OCI-M2 (cell line): ENCODE measurements around the gene PTPN18.
A peak's percentile ranks its signal among the peaks of the same experiment; 100 is the strongest.

Experiments
- DNase-seq: peaks from one replicate; lab custom pipeline; 2025; ENCODE audit not compliant: unreplicated experiment; lab: John Stamatoyannopoulos, UW

PTPN18 gene

DNA sequence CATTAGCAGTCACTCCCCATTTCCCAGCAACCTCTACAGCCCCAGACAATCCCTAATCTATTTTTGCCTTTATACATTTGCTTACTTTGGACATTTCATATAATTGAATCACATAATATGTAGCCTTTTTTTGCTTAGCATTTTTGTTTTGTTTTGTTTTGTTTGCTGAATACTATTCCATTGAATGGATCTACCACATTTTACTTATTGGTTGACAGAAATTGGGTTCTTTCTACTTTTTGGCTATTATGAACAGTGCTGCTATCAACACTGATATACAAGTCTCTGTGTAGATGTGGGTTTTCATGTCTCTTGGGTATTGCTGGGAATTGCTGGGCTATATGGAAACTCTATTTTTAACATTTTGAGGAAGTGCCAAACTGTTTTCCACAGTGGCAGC, 7.6 kb downstream of the PTPN18 start:
- no peak for DNase-seq

DNA sequence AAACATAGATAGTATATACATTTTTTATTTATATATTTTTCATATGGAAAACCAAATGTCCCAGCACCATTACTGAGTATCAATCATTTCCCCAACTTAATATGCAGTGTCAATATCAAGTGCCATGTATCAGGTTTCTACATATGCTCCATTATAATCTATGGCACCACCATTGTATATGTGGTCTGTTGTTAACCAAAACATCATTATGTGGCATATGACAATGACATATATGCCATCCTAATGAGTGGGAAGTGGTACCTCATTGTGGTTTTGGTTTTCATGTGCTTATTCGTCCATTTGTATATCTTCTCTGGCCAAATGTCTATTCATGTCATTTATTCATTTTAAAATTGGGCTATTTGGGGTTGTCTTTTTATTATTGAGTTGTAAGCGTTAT, 9.2 kb downstream of the PTPN18 start:
- DNase-seq, result no peak

DNA sequence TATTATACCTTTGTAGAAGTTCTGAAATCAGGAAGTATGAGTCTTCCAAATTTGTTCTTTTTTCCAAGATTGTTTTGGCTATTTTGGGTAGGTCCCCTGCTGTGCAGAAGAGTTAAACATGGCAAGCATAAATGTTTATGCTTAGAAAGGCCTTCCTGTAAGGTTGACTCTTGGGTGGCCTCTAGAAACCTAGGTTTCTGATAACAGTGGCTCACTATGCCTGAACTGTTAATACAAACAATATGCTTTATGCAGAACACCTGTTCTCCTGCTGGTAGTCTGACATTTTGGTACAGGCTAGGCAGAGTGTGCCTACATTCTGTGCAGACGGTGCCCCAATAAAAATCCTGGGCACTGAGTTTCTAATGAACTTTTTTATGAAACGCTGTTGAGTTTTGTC, 10.1 kb downstream of the PTPN18 start:
- DNase-seq, result no peak

DNA sequence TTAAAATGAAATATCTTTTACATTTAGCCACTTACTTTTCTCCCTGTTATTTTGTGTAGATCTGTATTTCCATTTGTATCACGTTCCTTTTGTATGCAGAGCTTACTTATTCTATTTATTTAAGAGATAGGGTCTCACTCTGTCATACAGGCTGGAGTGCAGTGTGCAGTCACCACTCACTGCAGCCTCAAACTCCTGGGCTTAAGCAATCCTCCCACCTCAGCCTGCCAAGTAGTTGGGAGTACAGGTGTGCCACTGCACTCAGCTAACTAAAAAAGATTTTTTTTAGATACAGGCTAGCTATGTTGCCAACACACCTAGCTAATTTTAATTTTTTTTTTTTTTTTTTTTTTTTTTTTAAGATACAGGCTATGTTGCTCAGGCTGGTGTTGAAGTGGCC, 10.9 kb downstream of the PTPN18 start:
- DNase-seq, result no peak

DNA sequence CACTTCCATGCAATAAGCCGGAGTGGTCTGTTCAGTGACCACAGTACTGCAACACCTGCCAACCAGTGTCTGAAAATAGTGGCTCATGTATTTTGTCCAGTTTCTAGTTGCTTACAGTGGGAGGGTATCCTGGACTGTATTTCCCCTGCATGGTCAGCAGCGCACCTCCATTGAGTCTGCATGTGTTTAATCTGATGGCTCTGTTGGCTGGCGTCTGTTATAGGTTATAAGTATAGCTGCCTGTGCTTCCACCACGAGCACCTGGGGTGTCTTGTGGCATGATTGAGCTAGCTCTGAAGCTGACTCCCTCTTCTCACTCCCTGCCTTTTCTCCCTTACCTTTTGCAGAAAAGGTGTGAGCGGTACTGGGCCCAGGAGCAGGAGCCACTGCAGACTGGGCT, 12.9 kb downstream of the PTPN18 start:
- no peak for DNase-seq

DNA sequence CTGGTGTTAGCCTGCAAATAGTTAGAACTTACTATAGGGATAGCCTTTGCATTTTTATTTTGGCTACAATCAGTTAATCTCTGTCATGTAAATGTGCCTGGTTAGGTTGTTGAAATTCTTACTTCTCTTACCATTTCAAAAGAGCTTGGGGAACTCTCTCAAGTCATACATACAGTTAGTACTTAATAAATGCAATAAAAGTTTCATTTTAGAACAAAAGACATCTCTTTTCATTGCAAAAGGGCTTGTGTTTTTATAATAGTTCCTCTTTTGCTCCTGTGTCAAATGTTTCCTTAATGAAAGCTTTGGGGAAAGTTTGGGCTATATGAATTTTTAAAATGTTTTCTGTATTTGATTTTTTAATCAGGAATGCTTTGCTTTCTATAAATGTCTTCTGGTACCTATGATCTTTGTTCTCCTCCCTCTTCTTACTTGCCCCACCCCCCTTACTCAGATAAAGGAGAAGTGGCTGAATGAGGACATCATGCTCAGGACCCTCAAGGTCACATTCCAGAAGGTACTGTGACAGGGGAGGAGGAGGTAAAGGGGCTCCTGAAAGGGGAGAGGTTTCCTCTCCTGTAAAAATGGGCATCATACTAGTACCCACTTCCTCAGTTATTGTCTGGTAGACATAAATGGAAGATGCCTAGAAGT, 13.6 kb downstream of the PTPN18 start:
- DNase-seq, result no peak

DNA sequence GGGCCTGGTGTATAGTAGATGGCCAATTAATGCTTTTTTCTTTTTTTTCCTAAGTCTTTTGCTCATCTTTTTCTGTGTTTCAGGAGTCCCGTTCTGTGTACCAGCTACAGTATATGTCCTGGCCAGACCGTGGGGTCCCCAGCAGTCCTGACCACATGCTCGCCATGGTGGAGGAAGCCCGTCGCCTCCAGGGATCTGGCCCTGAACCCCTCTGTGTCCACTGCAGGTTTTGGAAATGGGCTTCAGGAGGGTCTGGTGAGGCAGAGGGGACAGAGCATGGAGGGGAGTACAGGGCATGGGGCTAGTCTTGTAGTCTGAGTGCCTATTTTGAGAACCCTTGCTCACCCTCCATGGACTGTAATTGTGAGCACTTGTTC, 14.1 kb downstream of the PTPN18 start:
- DNase-seq, result no peak

DNA sequence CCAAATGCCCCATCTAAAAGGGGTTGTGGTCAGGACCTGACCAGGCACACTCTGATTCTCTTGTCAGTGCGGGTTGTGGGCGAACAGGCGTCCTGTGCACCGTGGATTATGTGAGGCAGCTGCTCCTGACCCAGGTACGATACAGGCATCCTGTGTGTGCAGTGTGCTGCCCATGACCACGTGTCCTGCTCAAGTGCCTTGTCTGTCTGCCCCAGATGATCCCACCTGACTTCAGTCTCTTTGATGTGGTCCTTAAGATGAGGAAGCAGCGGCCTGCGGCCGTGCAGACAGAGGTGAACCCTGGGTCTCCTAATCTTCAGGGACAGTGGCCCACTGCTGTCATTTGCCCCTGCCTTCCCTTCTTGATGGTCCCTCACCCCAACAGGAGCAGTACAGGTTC, 14.6 kb downstream of the PTPN18 start:
- no peak for DNase-seq

DNA sequence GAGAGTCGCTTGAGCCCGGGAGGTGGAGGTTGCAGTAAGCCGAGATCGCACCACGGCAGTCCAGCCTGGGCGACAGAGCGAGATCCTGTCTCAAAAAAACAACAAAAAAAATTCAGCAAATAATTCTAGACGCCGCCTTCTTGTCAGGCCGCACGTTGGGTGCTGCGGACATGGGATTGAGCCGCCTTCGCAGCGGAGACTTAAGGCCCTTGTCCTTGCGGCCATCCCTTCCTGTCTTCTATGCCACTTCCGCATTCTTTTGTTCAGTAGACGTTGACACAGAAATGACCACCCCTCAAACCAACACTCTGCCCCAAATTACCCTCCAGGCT, 15.8 kb downstream of the PTPN18 start:
- no peak for DNase-seq

DNA sequence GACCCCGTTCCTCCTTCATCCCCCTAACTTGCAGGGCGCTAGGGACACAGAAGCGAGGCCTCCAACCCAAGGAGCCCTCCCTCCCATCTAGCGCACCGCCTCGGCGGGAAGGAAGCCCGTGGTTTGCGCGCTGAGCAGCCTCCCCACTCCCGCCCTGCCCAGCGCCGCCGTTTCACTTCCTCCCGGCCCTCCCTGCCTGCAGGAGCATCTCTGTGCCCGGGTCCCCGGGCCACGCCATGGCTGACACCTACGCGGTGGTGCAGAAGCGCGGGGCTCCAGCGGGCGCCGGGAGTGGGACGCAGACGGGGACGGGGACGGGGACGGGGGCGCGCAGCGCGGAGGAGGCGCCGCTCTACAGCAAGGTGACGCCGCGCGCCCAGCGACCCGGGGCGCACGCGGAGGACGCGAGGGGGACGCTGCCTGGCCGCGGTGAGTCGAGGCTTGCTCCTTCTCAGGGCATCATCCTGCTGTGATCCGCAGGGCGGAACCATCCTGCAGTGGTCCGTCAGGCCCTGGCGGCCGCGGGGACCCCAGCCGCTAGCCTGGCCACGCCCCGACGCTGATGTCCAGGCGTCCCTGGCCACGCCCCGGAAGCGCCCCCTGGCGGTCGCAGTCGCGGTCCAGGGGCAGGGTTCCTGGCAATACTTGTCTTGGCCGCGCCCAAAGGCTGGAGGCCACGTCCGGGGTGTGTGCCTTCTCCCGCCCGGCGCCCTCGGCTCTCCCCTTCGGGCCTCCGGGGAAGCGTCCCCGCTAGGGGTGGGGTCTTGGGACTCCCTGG, 16.4 kb downstream of the PTPN18 start:
- DNase-seq, result peak; percentile 34

DNA sequence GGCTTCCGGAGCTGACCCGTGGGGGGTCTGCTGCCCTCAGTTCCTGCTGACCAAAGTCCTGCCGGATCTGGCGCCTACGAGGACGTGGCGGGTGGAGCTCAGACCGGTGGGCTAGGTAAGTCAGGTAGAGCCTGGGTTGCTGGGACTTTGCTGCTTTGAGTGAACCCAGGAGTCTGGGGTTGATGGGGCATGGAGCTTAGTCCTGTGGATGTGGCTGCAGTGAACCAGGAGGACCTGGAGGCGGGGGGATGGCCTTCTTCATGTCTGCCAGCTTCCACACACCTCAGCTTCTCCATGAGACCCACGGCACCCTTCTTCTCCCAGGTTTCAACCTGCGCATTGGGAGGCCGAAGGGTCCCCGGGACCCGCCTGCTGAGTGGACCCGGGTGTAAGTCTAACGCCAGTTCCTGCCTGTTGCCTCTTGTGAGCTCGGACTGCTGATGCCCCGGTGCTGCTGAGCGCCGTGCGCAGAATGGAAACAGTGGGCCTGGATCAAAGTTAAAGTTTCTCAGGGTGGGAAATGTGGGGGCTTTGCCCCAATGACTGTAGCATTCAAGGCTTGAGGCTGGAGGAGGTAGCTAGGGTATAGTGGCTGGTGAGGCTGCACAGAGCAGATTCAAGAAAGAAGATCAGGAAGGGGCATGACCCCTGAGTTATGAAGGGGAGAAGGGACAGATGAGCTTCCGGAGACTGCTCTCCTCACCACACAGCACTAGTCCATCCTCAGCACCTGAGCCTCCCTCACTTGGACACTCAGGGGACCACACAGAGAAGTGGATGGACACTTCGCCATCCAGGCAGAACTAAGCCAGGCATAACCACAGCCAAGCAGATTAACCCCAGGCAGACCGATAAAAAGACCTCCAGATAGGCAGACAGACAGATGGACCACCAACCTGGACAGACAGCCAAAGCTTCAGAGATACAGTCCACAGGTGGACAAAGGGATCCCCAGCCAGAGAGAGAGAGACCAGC, 17.3 kb downstream of the PTPN18 start:
- no peak for DNase-seq

DNA sequence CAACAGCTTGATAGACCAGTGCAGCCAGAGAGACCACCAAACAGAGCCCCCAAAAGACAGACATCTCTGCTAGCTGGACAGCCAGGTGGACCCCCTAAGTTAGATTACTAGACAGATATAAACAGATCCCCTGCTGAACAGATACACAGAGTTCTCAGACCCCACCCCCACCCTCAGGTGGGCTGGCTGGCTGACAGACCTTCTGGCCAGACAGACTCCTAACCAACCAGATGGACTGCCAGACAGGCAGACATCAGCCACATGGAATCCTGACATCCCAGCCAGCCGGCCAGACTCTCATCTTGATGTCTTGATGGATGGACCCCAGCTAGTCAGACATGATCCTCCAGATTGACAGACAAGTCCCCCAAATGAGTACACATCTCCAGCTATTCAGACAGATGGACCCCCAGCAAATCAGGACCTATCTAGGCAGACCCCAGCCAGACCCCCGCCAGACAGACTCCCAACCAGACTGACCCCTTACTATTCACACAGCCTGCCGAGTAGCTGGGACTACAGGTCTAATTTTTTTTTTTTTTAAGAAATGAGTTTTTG, 18.0 kb downstream of the PTPN18 start:
- DNase-seq, result no peak

DNA sequence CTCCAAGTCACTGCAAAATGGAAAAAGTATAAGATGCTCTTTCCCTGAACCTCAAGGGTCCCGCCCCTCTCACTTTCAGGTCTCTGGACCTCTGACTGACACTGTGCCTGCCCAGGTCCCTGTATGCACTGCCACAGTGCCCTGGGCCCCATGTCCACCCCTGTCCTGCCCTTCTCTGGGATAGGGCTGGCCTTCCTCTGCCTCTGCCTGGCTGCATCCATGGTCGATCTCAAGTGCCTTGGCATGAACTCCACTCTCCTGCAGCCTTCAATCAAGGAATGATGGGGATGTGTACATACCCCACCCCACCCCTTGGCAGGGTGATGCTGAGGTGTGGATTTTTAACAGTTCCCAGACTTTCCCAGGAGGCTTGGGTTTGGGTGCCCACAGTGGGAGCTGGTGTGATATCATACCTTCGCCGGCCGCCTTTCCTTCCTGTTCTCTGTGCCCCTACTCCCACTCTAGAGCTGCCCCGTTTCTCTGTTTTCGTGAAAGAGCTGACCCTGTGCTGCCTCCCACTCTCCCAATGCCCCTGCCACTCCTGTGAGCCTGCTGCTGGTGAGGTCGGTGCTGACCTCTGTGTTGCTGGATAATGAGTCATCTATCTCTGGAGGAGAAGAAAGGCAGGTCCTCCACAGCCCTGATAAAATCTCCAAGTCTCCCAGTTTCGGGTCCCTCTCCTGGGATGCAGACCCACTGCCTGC, 18.9 kb downstream of the PTPN18 start:
- DNase-seq, result no peak

DNA sequence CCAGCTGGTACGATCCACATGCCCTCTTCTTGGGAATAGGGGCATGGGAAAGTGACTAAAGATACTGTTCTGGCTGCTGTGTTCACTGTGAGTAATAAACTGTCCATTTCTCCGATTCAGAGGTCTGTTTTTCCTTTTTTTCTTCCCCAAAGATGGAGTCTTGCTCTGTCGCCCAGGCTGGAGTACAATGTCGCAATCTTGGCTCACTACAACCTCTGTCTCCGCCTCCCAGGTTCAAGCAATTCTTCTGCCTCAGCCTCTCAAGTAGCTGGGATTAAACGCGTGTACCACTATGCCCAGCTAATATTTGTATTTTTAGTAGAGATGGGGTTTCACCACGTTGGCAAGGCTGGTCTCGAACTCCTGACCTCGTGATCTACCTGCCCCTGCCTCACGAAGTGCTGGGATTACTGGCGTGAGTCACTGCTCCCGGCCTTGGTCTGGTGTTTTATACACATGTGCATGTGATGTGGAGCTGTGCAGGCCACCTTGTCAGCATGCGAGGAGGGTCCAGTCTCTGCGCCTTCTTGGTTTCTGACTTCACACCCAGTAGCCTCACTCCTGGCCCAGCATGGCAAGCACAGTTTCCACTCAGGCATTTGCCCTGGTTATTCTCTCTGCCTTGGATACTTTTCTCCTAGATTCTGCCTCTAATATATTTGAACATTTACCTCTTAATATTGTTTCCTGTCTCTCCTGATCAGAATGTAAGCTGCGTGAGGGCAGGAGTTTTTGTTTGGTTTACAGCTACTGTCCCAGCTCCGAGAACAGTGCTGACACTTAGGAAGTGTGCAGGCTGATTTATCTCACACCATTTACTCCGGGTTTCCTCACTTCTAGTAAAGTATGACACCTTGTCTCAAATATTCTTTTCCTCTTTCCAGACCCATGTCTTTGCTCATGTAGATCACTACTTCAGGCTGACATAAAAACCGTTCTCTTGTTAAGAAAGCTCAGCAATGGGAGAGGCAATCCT, 19.7 kb downstream of the PTPN18 start:
- DNase-seq, result no peak

DNA sequence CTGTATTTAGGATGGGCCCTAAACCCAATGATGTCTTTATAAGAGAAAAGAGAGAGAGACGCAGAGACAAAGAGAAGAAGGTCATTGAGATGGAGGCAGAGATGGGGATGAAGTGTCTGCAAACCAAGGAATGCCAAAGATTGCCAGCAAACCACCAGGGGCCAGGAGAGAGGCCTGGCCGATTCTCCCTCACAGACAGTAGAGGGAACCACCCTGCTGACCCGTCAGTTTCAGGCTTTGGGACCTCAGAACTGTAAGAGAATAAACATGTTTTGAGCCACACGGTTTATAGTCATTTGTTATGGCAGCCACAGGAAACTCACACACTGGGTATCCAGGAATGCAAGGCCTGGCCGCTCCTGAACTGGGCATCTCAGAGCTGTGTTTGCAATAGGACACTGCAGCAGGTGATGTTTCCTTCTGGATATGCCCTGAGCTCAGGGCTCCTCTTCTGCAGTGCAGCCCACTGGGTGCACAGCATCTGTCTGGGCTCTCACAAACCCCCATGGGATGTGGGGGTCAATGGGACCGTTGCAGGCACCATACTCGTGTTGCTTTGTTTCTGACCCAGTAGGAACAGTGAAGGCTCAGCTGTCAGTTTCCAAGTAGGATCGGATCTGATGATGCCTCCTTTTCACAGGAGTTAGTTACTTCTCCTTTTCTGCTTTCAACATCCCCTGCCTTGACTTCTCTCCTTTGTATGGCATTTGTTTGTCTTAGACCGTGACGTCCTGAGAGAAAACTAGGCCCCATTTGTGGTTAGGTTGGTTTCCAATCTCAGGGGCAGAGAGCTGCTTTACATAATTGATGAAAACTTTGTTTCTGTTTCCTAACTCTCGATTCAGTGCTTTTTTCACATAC, 20.8 kb downstream of the PTPN18 start:
- no peak for DNase-seq

DNA sequence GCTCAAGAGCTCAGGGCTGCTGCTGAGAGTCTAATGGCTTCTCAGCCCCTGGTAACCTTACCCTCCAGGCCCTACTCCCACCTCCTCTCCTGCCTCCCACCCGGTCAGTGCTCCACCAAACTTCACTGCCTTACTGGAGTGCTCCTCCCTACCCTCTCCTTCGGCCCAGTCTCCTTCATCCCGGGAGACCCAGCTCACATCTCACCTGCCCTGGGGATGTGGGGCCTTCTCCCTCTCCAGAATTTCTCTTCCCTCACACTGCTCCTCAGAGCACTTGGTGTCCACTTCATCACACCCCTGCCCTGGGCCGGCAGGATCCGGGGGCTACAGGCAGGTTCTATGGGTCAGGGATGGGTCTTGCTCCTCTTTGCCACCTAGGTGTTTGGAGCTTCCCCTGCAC, 21.6 kb downstream of the PTPN18 start:
- no peak for DNase-seq

DNA sequence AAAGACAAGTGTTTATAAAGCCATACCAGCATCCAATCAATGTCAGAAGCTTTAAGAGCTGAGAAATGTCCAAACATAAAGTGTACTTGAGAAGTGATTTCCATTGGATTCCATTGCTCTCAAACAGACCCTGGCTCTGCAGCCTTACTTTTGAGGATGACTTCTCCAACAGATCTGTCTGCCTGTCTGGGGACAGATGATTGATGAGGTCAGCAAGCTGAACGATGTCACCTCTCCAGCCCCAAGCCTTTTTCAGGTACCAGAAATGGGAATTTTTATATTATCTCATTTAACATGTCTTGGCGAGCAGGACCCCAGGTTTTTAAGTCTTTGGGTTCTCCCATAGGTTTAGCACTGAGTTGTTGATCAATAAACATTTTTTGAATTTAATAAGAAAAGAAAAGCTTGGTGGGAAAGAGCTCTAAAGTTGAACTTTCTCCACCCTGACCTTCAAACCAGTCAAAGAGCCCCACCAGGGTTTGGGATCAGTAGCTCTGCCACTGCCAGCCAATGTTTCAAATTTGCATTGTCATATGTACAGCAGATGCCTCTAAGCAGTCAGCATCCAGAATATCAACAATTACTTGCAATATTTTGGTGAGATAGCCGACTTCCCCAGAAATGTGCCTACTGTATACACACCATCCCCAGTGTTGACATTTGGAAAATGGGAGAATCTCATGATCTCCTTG, 22.5 kb downstream of the PTPN18 start:
- no peak for DNase-seq

DNA sequence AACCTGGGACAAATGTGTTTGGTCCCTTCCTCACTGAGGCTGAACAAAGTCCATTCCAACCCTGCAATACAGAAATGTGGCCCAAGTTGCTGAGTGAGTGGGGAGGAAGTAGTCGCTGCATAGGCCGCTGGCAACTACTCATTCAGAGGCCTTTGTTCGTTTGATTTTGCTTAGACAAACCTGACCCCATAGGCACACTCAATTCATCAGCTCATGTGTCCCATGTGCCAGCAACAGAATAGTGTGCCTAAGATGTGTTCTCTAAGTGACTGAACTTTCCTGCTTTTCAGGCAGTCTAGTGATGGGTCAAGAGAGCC, 23.0 kb downstream of the PTPN18 start:
- no peak for DNase-seq
